Measurements from ENCODE around the gene RAD21L1. TPM values are rescaled to one million over a fixed set of nuclear protein-coding genes. Genes with fewer than 3 reads are reported as not detected.

RAD21L1 gene
- total RNA-seq, 1 experiment from 2014 or later = not detected

GRCh38 chr20:1296922-1297321 is 71.1 kb downstream of the RAD21L1 start:
- H3K4me3 ChIP-seq (ENCODE audit: low read depth, low read length) = no peak overlapping the region
- no peak for TF ChIP-seq CTCF (IDR thresholded peaks at IDR 0.05; ENCODE audit: insufficient read depth in 1 of 2, low read depth in 1 of 2, low read length in 1 of 2, severe bottlenecking in 1 of 2, unreplicated experiment in 1 of 2)
- Mint-ChIP-seq H3K36me3 (ENCODE audit: insufficient read depth, unreplicated experiment) (no peaks in the 10 kb centered on the region), H3K27me3 (ENCODE audit: insufficient read depth, unreplicated experiment) (peaks cover 13% of the 10 kb centered on the region), H3K9me3 (ENCODE audit: unreplicated experiment) (no peaks in the 10 kb centered on the region), H3K4me3 (ENCODE audit: unreplicated experiment) (no peak overlapping the region), H3K27ac (ENCODE audit: unreplicated experiment) (no peak overlapping the region), H3K4me1 (ENCODE audit: low read depth, unreplicated experiment) (no peaks in the 10 kb centered on the region)
- H3K4me1 ChIP-seq = no peaks in the 10 kb centered on the region
- BruUV-seq (replicated peaks) = no TSS peak
- no peaks in the 10 kb centered on the region for H3K9me3 ChIP-seq
- no peaks in the 10 kb centered on the region for H3K36me3 ChIP-seq (ENCODE audit: control insufficient read depth, insufficient read depth, low read length)
- no peaks in the 10 kb centered on the region for H3K27me3 ChIP-seq (replicated peaks; ENCODE audit: control insufficient read depth, insufficient read depth, low read length)
- DNase-seq = no peak
- ChIA-PET POLR2A (no interaction called here), CTCF (no interaction called here)
- intact Hi-C loops (cut with micrococcal nuclease; ENCODE audit: unreplicated experiment) = no loop called here

- no TSS peak for BruUV-seq (replicated peaks)
- Mint-ChIP-seq H3K4me3 (ENCODE audit: unreplicated experiment) (no peak overlapping the region), H3K9me3 (ENCODE audit: unreplicated experiment) (no peaks in the 10 kb centered on the region), H3K4me1 (ENCODE audit: low read depth, unreplicated experiment) (no peaks in the 10 kb centered on the region), H3K27ac (ENCODE audit: unreplicated experiment) (no peak overlapping the region), H3K36me3 (ENCODE audit: insufficient read depth, unreplicated experiment) (no peaks in the 10 kb centered on the region), H3K27me3 (ENCODE audit: insufficient read depth, unreplicated experiment) (peaks cover 10% of the 10 kb centered on the region)
- no peak for DNase-seq
- ChIA-PET CTCF (no interaction called here), POLR2A (no interaction called here)
- H3K36me3 ChIP-seq (ENCODE audit: control insufficient read depth, insufficient read depth, low read length) = no peaks in the 10 kb centered on the region
- no peaks in the 10 kb centered on the region for H3K4me1 ChIP-seq
- no peaks in the 10 kb centered on the region for H3K27me3 ChIP-seq (replicated peaks; ENCODE audit: control insufficient read depth, insufficient read depth, low read length)
- TF ChIP-seq CTCF (IDR thresholded peaks at IDR 0.05; ENCODE audit: insufficient read depth in 1 of 2, low read depth in 1 of 2, low read length in 1 of 2, severe bottlenecking in 1 of 2, unreplicated experiment in 1 of 2) = no peak
- no peak overlapping the region for H3K4me3 ChIP-seq (ENCODE audit: low read depth, low read length)
- H3K9me3 ChIP-seq = no peaks in the 10 kb centered on the region
- intact Hi-C loops (cut with micrococcal nuclease; ENCODE audit: unreplicated experiment) = no loop called here
Measured at GRCh38 chr20:1297486-1297885, 71.6 kb downstream of the RAD21L1 start.

GRCh38 chr20:1298166-1298565 is 72.3 kb downstream of the RAD21L1 start:
- Histone ChIP-seq H3K27me3 (replicated peaks; ENCODE audit: control insufficient read depth, insufficient read depth, low read length) (no peaks in the 10 kb centered on the region), H3K4me1 (no peaks in the 10 kb centered on the region), H3K4me3 (ENCODE audit: low read depth, low read length) (no peak overlapping the region), H3K36me3 (ENCODE audit: control insufficient read depth, insufficient read depth, low read length) (no peaks in the 10 kb centered on the region), H3K9me3 (no peaks in the 10 kb centered on the region)
- Mint-ChIP-seq H3K4me3 (ENCODE audit: unreplicated experiment) (no peak overlapping the region), H3K27me3 (ENCODE audit: insufficient read depth, unreplicated experiment) (peaks cover 8% of the 10 kb centered on the region), H3K27ac (ENCODE audit: unreplicated experiment) (no peak overlapping the region), H3K36me3 (ENCODE audit: insufficient read depth, unreplicated experiment) (no peaks in the 10 kb centered on the region), H3K4me1 (ENCODE audit: low read depth, unreplicated experiment) (no peaks in the 10 kb centered on the region), H3K9me3 (ENCODE audit: unreplicated experiment) (no peaks in the 10 kb centered on the region)
- ChIA-PET POLR2A (no interaction called here), CTCF (no interaction called here)
- no peak for TF ChIP-seq CTCF (IDR thresholded peaks at IDR 0.05; ENCODE audit: insufficient read depth in 1 of 2, low read depth in 1 of 2, low read length in 1 of 2, severe bottlenecking in 1 of 2, unreplicated experiment in 1 of 2)
- no TSS peak for BruUV-seq (replicated peaks)
- intact Hi-C loops (cut with micrococcal nuclease; ENCODE audit: unreplicated experiment) = no loop called here
- DNase-seq = no peak

Measured in Caco-2 (cell line).